HG02642 (cell line): Measurements from ENCODE around the gene GPR68.
A peak's percentile ranks its signal among the peaks of the same experiment; 100 is the strongest.
"Not testable (repeated sequence)": the region's sequence is repeated elsewhere in the genome, so short reads cannot be mapped to it uniquely, and the experiment has no call there.

Experiments
- ATAC-seq: cut with Tn5 transposase; IDR thresholded peaks from one replicate; pipeline ENCODE4 v1.9.1; 2021; ENCODE audit warnings: mild to moderate bottlenecking; ENCODE audit not compliant: unreplicated experiment, poor library complexity

The GPR68 gene

DNA sequence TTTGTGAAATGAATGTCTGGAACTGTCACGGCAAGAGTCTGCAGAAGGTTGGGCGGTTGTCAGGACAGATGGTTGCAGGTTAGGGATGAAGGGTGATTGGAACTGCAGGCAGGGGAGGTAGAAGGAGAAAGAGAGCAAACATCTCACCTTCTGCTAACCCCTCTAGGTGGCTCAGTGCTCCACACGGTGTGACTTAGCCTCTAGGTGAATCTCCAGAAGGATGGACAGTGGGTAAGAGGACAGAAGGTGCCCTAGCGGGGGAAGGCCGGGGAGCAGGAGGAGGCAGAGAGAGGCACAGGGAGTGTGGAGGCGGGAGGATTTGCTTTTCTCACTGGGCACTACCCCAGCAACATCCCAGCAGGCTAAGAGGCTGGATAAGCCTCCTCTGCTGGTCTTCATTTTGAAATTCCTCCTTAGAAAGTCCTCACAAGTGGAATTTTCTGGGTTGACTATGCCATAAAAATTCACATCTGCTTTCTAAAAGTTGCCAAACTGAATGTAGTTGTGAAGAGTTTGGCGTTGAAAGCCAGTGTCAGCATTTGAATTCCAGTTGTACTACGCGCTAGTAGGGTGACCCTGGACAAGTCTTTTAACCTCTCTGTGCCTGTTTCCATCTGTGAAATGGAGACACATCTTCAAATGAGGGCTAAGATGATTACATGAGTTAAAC is 10.7 kb upstream of the GPR68 start:
- ATAC-seq = no peak

GRCh38 chr14:91254461-91254860 is 10.0 kb upstream of the GPR68 start:
- ATAC-seq = no peak

DNA sequence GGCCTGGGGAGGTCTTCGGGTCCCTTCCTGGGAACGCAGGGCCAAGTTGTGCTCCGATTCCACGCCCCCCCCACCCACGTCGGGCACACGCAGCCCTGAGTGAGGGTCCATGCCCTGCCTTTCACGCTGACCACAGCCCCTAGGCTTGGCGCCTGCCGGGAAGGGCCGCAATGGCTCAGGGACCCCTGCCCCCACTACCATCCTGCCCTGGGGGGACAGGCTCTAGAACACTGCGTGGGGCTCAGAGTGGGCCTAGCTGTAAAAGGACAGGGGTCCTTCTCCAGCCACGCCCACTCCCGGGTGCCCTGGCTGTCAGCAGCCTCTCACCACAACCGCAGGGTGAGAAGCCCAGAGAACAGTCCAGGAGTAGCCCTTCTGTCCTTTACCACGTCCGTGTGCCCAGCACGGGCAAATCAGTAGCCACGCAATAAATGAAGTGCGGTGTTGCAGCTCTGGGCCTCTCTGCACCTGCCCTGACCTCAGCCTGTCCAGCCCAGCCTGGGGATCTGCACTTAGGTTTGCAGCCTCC is 9.4 kb upstream of the GPR68 start:
- ATAC-seq = no peak

DNA sequence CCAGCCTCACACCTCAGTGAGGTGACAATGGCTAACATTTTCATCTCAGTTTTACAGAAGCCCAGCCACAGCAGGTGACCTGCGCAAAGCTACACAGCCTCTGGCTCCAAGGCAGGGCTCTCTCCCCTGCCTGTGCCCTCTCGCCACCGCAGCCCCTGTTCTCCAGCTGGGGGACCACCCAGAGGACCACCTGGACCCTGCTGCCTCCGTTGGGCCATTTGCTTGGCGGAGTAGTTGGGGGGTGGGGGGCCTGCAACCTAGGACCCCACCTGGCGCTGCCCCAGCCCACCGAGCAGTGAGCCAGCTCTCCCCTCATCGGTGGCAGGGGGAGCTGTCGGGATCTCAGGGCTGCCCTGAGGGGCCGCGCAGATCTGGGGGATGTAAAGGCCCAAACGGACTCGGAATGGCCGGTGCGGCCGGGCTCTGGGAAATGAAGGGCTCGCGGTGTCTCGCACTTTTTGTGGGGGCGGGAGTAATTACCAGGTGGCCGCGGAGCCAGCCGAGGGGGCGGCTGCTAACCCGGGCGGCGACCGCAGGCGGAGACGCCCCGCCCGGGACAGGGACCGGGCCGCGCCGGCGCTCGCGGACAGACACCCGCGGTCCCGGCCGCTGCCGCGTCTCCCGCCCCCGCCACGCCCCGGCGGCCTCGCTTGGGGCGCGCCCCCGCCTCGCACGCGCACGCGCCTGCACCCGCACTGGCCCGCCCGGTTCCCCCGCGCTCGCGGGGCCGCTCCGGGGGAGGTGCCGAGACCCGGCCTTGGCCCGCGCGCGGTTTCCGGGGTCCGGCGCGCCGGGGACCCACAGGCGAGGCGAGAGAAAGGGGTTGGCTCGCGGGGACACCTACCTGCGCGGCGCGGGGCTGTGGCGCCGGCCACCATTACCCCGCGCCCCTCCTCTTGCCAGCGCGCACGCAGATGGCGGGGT is 8.6 kb upstream of the GPR68 start:
- peak; percentile 35 for ATAC-seq

DNA sequence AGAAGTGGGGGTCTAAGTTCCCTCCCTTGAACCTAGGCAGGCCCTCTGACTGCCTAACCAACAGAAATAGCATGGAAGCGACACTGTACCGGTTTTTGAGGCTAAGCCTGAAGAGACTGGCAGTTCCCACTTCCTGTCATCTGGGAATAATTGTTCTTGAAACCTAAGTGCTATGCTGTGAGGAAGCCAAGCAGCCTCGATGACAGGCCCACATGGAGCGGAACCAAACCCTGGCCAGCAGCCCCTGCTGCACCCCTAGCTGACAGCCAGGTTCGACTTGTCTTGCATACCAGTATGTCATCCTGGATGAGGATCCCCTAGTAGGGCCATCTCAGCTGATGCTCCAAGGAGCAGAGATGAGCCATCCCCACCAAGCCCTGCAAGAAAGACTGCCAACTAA is 6.4 kb upstream of the GPR68 start:
- ATAC-seq = no peak

DNA sequence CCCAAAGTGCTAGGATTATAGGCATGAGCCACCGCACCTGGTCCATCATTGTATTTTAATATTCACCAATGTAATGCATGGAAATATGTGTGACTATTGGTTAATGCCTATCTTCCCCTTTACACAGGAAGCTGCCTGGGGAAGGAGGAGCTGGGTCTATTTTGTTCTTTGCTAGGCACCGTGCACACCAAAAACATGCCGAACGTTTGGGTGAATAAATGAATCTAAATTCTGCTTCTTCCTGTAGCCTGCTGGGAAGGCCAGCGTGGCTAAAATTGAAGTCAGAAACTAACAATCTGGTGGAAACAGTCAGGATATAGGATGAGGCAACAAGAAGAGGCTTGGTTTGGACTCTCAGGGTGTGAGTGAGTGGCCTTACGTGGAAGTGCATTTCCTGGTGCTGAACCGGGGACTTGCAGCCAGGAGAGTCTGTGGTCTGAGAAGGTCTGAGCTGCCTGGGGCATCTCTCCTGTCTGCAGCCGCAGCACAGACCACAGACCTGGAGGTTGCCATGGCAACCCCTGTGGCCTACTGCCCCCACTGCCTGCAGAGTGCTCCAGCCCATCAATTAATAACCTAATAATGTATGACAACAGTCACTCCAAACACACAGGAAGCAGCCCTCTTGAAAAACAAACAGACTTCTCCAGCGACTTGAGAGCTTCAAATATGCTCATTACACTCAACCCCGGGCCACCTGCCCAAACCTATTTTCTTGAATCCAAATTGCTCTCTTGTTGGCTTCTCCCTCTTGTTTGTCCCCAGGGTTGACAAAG is 5.5 kb upstream of the GPR68 start:
- peak; percentile 87 for ATAC-seq

DNA sequence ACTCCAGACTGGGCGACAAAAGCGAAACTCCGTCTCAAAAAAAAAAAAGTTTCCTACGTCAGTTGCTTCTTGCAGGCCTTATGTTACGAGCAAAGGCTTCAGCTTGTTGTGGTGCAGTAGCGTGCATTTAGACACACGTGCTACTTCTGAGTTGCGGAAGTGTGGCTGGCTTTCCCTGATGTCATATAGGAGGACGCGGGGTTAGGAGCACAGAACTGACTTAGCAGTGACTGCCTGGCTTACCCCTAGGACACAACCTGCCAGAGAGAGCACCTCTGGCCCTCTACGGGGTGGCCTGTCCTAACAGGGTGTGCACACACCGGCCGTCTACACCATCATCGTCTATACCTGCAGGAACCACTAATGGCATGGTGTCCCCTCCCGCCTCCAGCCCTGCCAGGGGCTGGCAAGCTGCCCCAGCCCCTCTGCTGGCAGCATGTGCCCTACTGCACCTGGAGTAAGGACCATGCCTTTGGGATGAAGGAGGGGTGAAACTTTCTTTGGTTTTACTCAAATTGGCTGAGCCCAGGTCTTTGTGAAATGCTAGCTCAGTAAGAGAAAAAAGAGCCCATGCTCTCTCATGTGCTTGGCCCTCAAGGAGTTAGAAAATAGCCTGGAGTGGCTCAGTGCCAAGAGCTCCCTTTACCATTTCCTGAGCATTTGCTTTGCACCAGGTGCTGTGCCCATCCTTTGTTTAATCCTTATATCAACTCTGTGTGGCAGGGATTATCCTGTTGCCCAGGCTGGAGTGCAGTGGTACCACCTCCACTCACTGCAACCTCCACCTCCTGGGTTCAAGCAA is 1.7 kb upstream of the GPR68 start:
- no peak for ATAC-seq

GRCh38 chr14:91245616-91246015 is 1.1 kb upstream of the GPR68 start:
- ATAC-seq = not testable (repeated sequence)

DNA sequence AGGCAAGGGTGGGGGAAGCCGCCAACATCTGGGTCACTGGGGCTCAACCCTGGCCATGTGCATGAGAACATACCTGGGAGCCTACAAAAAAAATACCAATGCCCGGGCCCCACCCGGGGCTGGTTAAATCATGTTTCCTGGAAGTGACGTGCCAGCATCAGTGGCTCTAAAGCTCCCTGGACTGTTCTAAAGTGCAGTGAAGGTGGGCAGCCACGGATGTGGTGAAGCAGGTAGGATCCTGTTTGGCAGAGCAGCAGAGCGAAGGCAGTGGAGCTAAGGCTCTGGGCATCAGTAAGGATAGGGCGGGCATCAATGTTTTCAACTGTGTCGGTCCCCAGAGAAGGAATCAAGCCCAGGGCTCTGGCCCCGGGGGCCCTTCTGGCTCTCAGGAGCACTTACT is 525 bp upstream of the GPR68 start:
- ATAC-seq = no peak

- ATAC-seq = no peak
Observed at GRCh38 chr14:91243074-91243471, 1.4 kb downstream of the GPR68 start.

DNA sequence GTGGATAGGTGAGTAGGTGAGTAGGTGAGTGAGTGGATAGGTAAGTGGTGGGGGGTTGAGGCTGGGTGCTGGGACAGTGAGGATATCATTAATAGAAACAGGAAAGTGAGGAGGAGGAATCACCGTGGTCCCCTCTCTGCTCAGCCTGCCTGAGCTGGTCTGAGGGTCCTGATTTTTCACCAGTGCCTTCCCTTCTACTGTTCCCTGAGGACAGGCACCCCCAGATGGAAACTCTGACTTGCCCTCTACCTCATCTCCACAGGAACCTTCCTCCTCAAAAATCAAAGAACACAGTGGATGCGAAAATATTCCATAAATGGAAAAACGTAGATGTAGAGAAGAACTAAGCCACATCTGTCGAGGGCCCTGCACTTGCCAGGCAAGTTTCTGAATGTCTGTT is 1.9 kb downstream of the GPR68 start:
- no peak for ATAC-seq

DNA sequence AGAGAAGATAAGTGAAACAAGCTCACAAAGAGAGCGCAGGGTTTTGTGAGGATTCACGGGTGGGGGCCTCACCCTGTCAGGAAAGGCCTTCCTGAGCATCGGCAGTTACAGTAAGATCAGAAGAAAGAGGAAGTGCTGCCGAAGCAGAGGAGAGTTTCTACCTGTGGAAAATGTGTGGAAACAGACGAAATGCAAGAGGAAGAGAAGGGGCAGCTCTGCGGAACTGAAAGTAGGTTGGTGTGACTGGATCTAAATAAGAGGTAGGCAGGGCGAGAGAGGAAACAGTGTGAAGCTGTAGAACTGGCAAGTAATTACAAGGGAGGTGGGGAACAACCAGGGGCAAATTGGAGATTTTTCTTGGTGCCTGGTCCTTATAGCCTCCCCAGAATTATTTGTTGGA is 2.6 kb downstream of the GPR68 start:
- ATAC-seq = peak; percentile 60

DNA sequence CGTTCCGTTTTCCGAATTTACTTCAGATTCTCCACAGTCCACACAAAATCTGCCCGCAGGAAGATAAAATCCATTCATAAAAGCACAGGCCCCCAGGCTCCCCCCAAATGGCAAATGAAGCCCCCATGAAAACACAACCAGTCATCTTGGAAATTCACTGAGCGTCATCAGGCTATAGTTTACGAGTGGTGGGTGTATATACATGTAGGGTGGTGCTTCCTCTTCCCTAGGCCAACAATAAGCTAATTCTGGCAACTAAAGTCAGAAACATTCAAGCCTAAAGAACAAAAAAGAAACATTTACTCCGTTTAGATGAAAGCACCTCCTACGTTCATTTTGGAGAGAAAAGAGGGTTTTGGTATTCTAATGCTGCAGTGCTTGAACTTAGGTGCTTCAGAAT is 5.8 kb downstream of the GPR68 start:
- no peak for ATAC-seq

- no peak for ATAC-seq
Observed at GRCh38 chr14:91238085-91238484, 6.4 kb downstream of the GPR68 start.

DNA sequence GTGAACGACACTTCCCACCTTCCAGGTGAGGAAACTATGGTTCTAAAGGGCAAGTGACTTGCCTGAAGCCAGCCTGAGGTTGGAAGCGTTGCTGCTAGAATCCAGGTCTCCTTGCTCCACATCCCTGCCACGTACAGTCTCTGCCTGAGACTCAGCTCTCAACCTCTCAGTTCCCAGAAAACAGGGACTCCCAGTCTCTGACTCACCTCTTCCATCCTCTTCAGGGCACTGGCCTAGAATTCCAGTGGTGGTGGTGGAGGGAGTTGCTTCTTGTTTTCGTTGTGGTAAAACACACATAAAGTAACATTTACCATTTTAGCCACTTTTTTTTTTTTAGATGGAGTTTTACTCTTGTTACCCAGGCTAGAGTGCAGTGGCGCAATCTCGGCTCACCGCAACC is 7.3 kb downstream of the GPR68 start:
- ATAC-seq = no peak

- no peak for ATAC-seq
Observed at GRCh38 chr14:91235841-91236240, 8.7 kb downstream of the GPR68 start.

DNA sequence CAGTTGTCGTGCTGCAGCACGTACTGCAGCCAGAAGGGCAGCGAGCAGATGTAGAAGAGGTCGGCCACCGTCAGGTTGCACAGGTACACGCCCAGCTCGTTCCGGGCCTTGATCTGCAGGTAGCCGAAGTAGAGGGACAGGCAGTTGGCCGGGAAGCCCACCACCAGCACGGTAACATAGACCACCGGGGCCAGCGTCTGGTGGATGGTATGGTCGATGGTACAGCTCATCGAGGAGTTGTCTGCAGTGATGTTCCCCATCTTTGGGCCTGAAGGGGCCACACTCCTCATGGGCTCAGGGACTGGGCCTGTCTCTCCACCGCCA is 9.8 kb downstream of the GPR68 start:
- ATAC-seq = no peak

GRCh38 chr14:91233936-91234790 is 10.3 kb downstream of the GPR68 start:
- ATAC-seq = no peak

DNA sequence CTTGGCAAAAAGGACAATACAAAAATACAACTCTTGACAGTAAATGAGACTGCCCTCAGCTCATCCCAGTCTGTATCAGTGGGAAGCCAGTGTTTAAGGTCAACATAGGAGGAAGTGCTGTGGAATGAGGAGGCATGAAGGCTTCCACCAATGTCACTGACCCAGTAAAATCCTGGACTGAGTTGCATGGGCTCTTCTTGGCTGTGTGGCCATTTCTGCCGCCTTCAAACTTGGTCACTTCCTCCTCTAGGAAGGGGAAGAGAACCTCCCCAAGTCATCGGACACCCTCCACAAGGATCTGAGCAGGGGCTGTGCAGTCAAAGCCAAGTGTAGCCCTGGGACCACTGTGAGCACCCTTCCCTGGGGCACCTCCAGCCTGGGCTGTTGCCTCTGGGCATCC is 11.9 kb downstream of the GPR68 start:
- ATAC-seq = no peak
